Erythroblast (primary cell): ENCODE data around the gene TNNI3K.

Experiments
- GATA1 ChIP-seq: IDR thresholded peaks from 2 replicates; pipeline ENCODE4 v1.6.1; 2011; ENCODE audit warnings: low read depth, mild to moderate bottlenecking, control low read depth, low read length, moderate library complexity
- POLR2A ChIP-seq: IDR thresholded peaks from 2 replicates; pipeline ENCODE4 v1.6.1; 2011; ENCODE audit warnings: mild to moderate bottlenecking, low read length

- no peak for TF ChIP-seq POLR2A
- TF ChIP-seq GATA1 = no peak
Measured at GRCh38 chr1:74452035-74452434, 216.8 kb downstream of the TNNI3K start.
